ENCODE data around the gene CRYZL1. TPM values are rescaled to one million over a fixed set of nuclear protein-coding genes. Genes with fewer than 3 reads are reported as not detected.

Gene CRYZL1
- total RNA-seq, 1 experiment from 2014 or later: 35.2 TPM

- no peak for TF ChIP-seq CTCF (IDR thresholded peaks at IDR 0.05; ENCODE audit: unreplicated experiment)
- intact Hi-C loops (cut with micrococcal nuclease): loop anchor here (5.0 kb wide), 1 partner anchor 143 kb away; no protein-coding TSS in a partner anchor
- ChIA-PET POLR2A (interaction anchor here (0.6 to 1.0 kb wide), 4 partner anchors 24 to 397 kb away, joined by 3 to 4 read pairs (median 3); no protein-coding TSS in a partner anchor), CTCF (interaction anchor here (0.6 kb wide), 1 partner anchor 1485 kb away, joined by 3 read pairs; no protein-coding TSS in a partner anchor)
- Mint-ChIP-seq H3K9me3 (ENCODE audit: unreplicated experiment) (no peaks in the 10 kb centered on the region), H3K27ac (ENCODE audit: low read depth, unreplicated experiment) (no peak overlapping the region), H3K4me1 (ENCODE audit: insufficient read depth, unreplicated experiment) (peaks cover 27% of the 10 kb centered on the region), H3K4me3 (ENCODE audit: unreplicated experiment) (no peak overlapping the region), H3K27me3 (ENCODE audit: insufficient read depth, unreplicated experiment) (no peaks in the 10 kb centered on the region), H3K36me3 (ENCODE audit: insufficient read depth, unreplicated experiment) (no peaks in the 10 kb centered on the region)
- BruUV-seq (replicated peaks): no TSS peak
- no peak for DNase-seq (ENCODE audit: unreplicated experiment)
These were observed 18.0 kb upstream of the CRYZL1 start for GRCh38 chr21:33659568-33659949.

DNA sequence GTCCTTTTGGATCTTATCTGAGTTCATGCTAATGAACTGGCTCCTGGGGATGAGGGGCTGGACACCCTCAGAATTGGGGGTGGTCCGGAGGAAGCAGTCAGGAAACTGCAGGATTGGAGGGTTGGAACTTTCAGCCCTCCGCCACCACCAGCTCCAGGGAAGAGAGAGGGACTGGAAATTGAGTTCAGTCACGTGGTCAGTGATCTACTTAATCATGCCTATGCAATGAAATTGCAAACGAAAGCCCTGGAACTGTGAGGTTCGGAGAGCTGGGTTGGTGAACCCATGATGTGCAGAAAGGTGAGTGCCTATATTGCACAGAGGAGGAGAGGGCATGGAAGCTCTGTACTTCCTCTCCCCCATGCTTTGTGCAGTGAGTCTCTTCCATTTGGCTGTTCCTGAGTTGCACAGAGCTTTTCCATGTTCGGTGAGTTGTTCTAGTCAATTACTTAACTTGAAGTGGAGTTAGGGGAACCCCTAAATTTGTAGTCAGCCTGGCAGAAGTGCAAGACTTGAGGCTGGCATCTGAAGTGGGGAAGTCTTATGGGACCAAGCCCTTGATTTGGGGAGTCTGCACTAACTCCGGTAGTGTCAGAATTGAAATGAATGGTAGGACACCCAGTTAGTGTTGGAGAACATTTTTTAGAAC is 17.5 kb upstream of the CRYZL1 start:
- ChIA-PET POLR2A (interaction anchor here (0.6 to 0.8 kb wide), 3 partner anchors 24 to 156 kb away, joined by 3 to 4 read pairs (median 3); no protein-coding TSS in a partner anchor), CTCF (interaction anchor here (0.6 to 0.7 kb wide), 2 partner anchors 201 to 1484 kb away, joined by 3 read pairs; no protein-coding TSS in a partner anchor)
- no peak for DNase-seq (ENCODE audit: unreplicated experiment)
- H3K4me1 Mint-ChIP-seq (ENCODE audit: insufficient read depth, unreplicated experiment): peaks cover 27% of the 10 kb centered on the region
- BruUV-seq (replicated peaks): no TSS peak
- H3K36me3 Mint-ChIP-seq (ENCODE audit: insufficient read depth, unreplicated experiment): no peaks in the 10 kb centered on the region
- TF ChIP-seq CTCF (IDR thresholded peaks at IDR 0.05; ENCODE audit: unreplicated experiment): no peak
- H3K27ac Mint-ChIP-seq (ENCODE audit: low read depth, unreplicated experiment): no peak overlapping the region
- no peak overlapping the region for H3K4me3 Mint-ChIP-seq (ENCODE audit: unreplicated experiment)
- intact Hi-C loops (cut with micrococcal nuclease): loop anchor here (5.0 kb wide), 1 partner anchor 143 kb away; no protein-coding TSS in a partner anchor
- no peaks in the 10 kb centered on the region for H3K9me3 Mint-ChIP-seq (ENCODE audit: unreplicated experiment)
- H3K27me3 Mint-ChIP-seq (ENCODE audit: insufficient read depth, unreplicated experiment): no peaks in the 10 kb centered on the region

DNA sequence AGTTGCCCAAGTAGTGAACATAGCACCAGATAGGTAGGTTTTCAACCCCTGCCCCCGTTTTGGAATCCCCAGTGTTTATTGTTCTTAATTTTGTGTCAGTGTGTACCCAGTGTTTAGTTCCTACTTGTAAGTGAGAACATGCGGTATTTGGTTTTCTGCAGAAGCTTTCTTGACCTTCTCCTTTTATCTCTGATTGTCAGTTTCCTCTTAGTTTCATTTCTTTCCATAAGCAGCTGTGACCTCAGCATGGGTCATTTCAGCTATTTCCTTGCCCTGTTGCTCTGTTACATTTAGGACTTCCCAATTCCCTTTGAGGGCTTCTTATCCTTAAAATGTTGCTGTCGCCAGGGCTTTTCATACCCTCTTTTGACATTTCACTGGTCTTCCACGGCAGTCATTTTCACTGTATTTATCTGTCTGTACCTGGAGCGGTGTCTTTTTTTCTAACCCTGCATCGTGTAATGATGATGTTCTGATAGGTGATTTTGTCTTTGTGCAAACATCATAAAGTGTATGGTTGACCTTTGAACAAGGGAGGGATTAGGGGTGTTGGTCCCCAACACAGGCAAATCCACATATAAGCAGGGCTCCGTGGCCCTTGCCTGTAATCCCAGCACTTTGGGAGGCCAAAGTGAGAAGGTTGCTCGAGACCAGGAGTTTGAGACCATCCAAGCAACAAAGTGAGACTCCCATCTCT is 15.7 kb upstream of the CRYZL1 start:
- no peaks in the 10 kb centered on the region for H3K27me3 Mint-ChIP-seq (ENCODE audit: insufficient read depth, unreplicated experiment)
- H3K4me3 Mint-ChIP-seq (ENCODE audit: unreplicated experiment): no peak overlapping the region
- H3K36me3 Mint-ChIP-seq (ENCODE audit: insufficient read depth, unreplicated experiment): no peaks in the 10 kb centered on the region
- no TSS peak for BruUV-seq (replicated peaks)
- H3K27ac Mint-ChIP-seq (ENCODE audit: low read depth, unreplicated experiment): peak overlapping the region; percentile 32
- intact Hi-C loops (cut with micrococcal nuclease): loop anchor here (5.0 kb wide), 1 partner anchor 145 kb away; no protein-coding TSS in a partner anchor
- POLR2A ChIA-PET: no interaction called here
- no peak for TF ChIP-seq CTCF (IDR thresholded peaks at IDR 0.05; ENCODE audit: unreplicated experiment)
- H3K9me3 Mint-ChIP-seq (ENCODE audit: unreplicated experiment): no peaks in the 10 kb centered on the region
- no peak for DNase-seq (ENCODE audit: unreplicated experiment)
- CTCF ChIA-PET: no interaction called here
- peaks cover 27% of the 10 kb centered on the region for H3K4me1 Mint-ChIP-seq (ENCODE audit: insufficient read depth, unreplicated experiment)

- no TSS peak for BruUV-seq (replicated peaks)
- no peak for TF ChIP-seq CTCF (IDR thresholded peaks at IDR 0.05; ENCODE audit: unreplicated experiment)
- ChIA-PET POLR2A (interaction anchor here (0.6 to 2.1 kb wide), 11 partner anchors 8 to 1218 kb away, joined by 3 to 26 read pairs (median 5); partner anchors contain the start of genes CRYZL1, DONSON and ITSN1), CTCF (interaction anchor here (0.6 kb wide), 1 partner anchor 21 kb away, joined by 4 read pairs; no protein-coding TSS in a partner anchor)
- Mint-ChIP-seq H3K27ac (ENCODE audit: low read depth, unreplicated experiment) (peak overlapping the region; percentile 82), H3K9me3 (ENCODE audit: unreplicated experiment) (no peaks in the 10 kb centered on the region), H3K4me3 (ENCODE audit: unreplicated experiment) (peak overlapping the region; percentile 24), H3K36me3 (ENCODE audit: insufficient read depth, unreplicated experiment) (no peaks in the 10 kb centered on the region), H3K4me1 (ENCODE audit: insufficient read depth, unreplicated experiment) (peaks cover 28% of the 10 kb centered on the region), H3K27me3 (ENCODE audit: insufficient read depth, unreplicated experiment) (no peaks in the 10 kb centered on the region)
- peak; percentile 81 for DNase-seq (ENCODE audit: unreplicated experiment)
- intact Hi-C loops (cut with micrococcal nuclease): loop anchor here (5.0 kb wide), 1 partner anchor 147 kb away; no protein-coding TSS in a partner anchor
These were observed 14.2 kb upstream of the CRYZL1 start for GRCh38 chr21:33655588-33656221.
